GM12864 (cell line): Measurements from ENCODE around the gene MAGEB4.

Experiments used
- DNase-seq: peaks from one replicate; pipeline ENCODE4 v3.0.0-alpha.2; 2011; ENCODE audit warnings: low read depth
- H3K4me3 ChIP-seq: 2 replicates; pipeline ENCODE4 v1.5.1; 2011; ENCODE audit warnings: mild to moderate bottlenecking, low read depth, low read length, control low read depth
- TF ChIP-seq, protein P1 (sequence below): IDR thresholded peaks from 2 replicates; pipeline ENCODE4 v1.5.1; 2011; ENCODE audit warnings: low read depth, mild to moderate bottlenecking, moderate library complexity, low read length, control low read depth, inconsistent platforms; ENCODE audit errors: missing control alignments

Gene MAGEB4

DNA sequence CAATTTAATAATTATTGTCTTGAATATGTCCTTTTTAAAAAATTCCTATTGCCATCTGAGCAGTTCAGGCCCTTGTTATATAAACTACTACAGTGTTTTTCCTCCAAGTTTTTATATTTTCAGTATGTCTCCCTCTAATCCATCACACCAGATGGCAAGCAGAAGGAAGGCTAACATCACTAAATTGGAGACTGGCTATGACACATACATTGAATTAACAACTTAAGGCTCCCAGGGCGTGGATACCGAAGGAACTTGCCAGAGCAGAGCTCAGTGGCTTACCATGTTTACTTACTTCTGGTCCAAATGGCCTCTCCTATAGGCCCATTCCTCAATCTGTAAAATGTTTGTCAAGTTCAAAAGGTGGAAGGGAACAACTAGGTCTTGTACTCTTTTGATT, 18.1 kb downstream of the MAGEB4 start:
- TF ChIP-seq, protein P1, sequence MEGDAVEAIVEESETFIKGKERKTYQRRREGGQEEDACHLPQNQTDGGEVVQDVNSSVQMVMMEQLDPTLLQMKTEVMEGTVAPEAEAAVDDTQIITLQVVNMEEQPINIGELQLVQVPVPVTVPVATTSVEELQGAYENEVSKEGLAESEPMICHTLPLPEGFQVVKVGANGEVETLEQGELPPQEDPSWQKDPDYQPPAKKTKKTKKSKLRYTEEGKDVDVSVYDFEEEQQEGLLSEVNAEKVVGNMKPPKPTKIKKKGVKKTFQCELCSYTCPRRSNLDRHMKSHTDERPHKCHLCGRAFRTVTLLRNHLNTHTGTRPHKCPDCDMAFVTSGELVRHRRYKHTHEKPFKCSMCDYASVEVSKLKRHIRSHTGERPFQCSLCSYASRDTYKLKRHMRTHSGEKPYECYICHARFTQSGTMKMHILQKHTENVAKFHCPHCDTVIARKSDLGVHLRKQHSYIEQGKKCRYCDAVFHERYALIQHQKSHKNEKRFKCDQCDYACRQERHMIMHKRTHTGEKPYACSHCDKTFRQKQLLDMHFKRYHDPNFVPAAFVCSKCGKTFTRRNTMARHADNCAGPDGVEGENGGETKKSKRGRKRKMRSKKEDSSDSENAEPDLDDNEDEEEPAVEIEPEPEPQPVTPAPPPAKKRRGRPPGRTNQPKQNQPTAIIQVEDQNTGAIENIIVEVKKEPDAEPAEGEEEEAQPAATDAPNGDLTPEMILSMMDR, result no peak
- no peak for DNase-seq
- H3K4me3 ChIP-seq, result no peak overlapping the region

DNA sequence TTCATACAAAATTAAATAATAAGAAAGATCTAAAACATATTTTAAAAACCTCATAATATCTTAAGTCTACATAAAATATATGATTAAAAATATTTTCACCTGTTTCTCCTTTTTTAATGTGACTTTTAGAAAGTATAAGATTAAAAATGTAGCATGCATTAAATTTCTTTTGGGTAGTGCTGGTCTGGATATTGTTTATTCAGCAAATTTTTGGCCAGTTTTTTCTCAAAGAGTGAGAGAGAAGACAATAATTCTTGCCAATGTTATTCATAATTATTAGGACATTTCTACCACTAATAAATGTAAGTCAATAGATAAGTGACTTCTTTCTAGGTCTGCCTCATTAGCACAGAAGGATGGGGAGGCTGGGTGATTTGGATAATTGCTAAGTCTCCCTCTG, 19.2 kb downstream of the MAGEB4 start:
- TF ChIP-seq, protein P1, result no peak
- DNase-seq, result no peak
- H3K4me3 ChIP-seq, result no peak overlapping the region

DNA sequence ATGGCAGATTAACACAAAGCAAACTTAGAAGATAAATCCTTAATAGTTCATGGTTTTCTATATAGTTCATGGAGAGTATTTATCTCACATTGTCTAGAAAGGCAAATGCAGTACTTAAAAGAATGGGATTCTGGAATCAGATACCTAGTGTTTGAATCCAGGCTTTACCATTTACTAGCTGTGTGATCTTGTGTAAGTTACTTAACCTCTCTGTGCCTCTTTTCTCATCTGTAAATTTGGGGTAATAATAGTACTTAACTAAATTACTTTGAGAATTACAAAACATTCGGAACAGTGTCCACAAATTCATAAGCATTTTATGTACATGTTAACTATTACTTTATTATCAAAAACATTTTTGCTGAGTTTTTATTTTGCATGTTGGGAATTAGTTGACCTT, 21.0 kb downstream of the MAGEB4 start:
- no peak overlapping the region for H3K4me3 ChIP-seq
- TF ChIP-seq, protein P1, result no peak
- no peak for DNase-seq

DNA sequence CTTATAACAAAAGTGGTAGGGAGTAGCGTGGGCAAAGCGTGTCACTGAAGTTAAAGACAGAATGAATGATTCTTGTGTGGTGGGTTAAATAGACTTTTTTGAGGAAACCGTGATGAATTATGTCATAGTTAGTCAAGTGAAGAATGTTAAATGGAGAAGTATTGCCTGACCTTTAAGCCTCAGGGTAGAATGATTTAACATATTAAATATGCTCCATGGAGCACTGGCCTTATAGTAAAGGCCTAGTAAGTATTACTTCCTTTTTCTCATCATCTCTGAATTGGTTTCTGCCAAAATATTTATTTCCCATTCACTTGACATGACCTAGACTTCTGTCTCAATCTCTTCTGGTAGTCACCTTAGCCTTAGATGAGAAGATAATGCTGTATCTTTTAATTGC, 28.8 kb downstream of the MAGEB4 start:
- DNase-seq, result no peak
- no peak overlapping the region for H3K4me3 ChIP-seq
- TF ChIP-seq, protein P1, result no peak

DNA sequence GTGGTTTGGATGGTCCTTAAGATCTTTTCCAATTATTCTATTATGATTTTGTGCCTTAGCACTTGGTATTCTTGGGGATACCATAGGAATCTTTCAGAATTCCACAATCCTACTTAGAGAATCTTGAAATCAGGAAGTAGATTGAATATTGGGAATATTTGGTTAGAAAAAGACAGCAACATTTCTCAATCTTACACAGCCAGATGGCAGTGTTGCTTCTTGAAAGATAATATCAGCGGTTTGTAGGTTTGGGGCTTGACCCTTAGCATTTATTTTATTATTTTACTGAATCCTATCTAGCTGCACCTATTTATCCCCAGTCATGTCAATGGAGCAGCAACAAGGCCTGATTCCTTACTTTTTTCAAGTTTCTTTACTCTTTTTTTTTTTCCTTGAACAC, 33.7 kb downstream of the MAGEB4 start:
- DNase-seq, result no peak
- TF ChIP-seq, protein P1, result no peak
- H3K4me3 ChIP-seq, result no peak overlapping the region

DNA sequence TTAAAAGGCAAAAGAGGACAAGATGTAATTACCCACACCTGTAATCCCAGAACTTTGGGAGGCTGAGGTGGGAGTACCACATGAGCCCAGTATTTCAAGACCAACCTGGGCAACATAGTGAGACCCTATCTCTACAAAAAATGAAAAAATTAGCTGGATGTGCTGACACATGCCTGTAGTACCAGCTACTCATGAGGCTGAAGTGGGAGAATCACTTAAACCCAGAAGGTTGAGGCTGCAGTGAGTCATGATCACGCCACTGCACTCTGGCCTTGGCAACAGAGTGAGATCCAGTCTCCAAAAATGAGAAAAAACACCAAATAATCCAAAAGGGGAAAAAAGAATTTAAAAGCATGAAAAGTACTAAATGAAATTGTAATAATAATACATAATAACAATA, 36.6 kb downstream of the MAGEB4 start:
- no peak overlapping the region for H3K4me3 ChIP-seq
- DNase-seq, result no peak
- TF ChIP-seq, protein P1, result no peak

DNA sequence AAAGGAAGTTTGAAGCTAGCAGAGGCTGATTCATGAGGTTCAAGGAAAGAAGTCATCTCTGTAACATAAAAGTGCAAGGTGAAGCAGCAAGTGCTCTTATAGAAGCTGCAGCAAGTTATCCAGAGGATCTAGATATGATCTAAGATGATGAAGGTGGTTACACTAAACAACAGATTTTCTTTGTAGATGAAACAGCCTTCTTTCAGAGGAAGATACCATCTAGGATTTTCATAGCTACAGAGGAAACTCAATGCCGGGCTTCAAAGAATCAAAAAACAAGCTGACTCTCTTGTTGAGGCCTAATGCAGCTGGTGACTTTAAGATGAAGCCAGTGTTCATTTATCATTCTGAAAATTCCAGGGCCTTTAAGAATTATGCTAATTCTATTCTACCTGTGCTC, 38.6 kb downstream of the MAGEB4 start:
- DNase-seq, result no peak
- no peak overlapping the region for H3K4me3 ChIP-seq
- TF ChIP-seq, protein P1, result no peak
